Lung (tissue), 12 donors: ENCODE data around the gene STON1. TPM values are rescaled to one million over a fixed set of nuclear protein-coding genes. Genes with fewer than 3 reads are reported as not detected.

ENCODE experiments used
- ATAC-seq: fragments of 200-7000 bp; cut with Tn5 transposase; one replicate; pipeline ENCODE4 v1.9.1; 2020; ENCODE audit warnings: moderate number of reproducible peaks; ENCODE audit not compliant: insufficient read depth, low FRiP score
- DNase-seq, 3 donors: peaks; one replicate each; pipeline ENCODE4 v3.0.0-alpha.2; 2013 to 2017
- H3K27ac ChIP-seq, 2 donors: one replicate each; pipeline ENCODE4 v1.5.1; 2013; ENCODE audit warnings: mild to moderate bottlenecking in 2 of 2, moderate library complexity in 2 of 2, control low read depth in 1 of 2, inconsistent platforms in 1 of 2, low read depth in 1 of 2, low read length in 1 of 2
- H3K27me3 ChIP-seq, 3 donors: one replicate each; pipeline ENCODE4 v1.5.1; 2013; ENCODE audit warnings: low read length in 2 of 3; ENCODE audit not compliant: control insufficient read depth in 3 of 3, insufficient read depth in 3 of 3
- H3K36me3 ChIP-seq, 4 donors: one replicate each; pipeline ENCODE4 v1.5.1; 2013; ENCODE audit warnings: low read length in 4 of 4, mild to moderate bottlenecking in 1 of 4, moderate library complexity in 1 of 4; ENCODE audit not compliant: control insufficient read depth in 4 of 4, insufficient read depth in 4 of 4
- H3K4me1 ChIP-seq, 5 donors: one replicate each; pipeline ENCODE4 v1.5.1; 2013; ENCODE audit warnings: low read length in 5 of 5, mild to moderate bottlenecking in 2 of 5, moderate library complexity in 1 of 5; ENCODE audit not compliant: control insufficient read depth in 5 of 5, insufficient read depth in 5 of 5
- H3K4me3 ChIP-seq: one replicate; pipeline ENCODE4 v1.5.1; 2013; ENCODE audit warnings: mild to moderate bottlenecking, control low read depth, moderate library complexity
- H3K9ac ChIP-seq, 2 donors: one replicate each; pipeline ENCODE4 v1.5.1; 2013; ENCODE audit warnings: low read length in 2 of 2, control low read depth in 1 of 2; ENCODE audit not compliant: insufficient read depth in 1 of 2
- H3K9me3 ChIP-seq, 4 donors: one replicate each; pipeline ENCODE4 v1.5.1; 2013; ENCODE audit warnings: low read length in 3 of 4, mild to moderate bottlenecking in 1 of 4, moderate library complexity in 1 of 4; ENCODE audit not compliant: control insufficient read depth in 4 of 4, insufficient read depth in 3 of 4
- CTCF ChIP-seq: IDR thresholded peaks from 2 replicates; pipeline ENCODE4 v1.5.1; 2012; ENCODE audit warnings: mild to moderate bottlenecking; ENCODE audit errors: control extremely low read depth, extremely low read depth
- WGBS, 2 donors: extraction: QIAGEN DNeasy Blood & Tissue Kit; methylation state at CpG; one replicate each; pipeline ENCODE4 v1.1.7; 2013; 5-methylcytosine and 5-hydroxymethylcytosine counted together
- polyA plus RNA-seq, 2 donors: library from polyadenylated mRNA; stranded (reverse); fragments of 200-250 nt; gene quantifications; one replicate each; pipeline ENCODE4 v1.2.1, GENCODE V29; 2013
- total RNA-seq, 2 donors: library from RNA; depleted of rRNA in 1 of 2; stranded (reverse); fragments of >200 nt in 1 of 2; gene quantifications; one replicate each; pipeline ENCODE4 v1.2.1, GENCODE V29; 2014 to 2021
- donor health status: control.
- donor health status: control.
- donor health status: Bipolar disorder and iron deficiency.
- donor health status: healthy.
- donor health status: DM: yes; HTN: yes; CAD: no.

Gene STON1
- total and polyA plus RNA-seq, 4 donors: 3.8 to 35.2 (median 10.5) TPM

- peak in 2 of 3 donors; percentile 71 to 76 for DNase-seq
- Histone ChIP-seq H3K4me3 (no peak overlapping the region), H3K9ac (no peak overlapping the region), H3K9me3 (no peaks in the 10 kb centered on the region), H3K27ac (no peak overlapping the region), H3K36me3 (peaks cover 0 to 12% (median 7%) of the 10 kb centered on the region in 4 donors), H3K4me1 (peaks cover 0 to 30% (median 6%) of the 10 kb centered on the region in 5 donors), H3K27me3 (no peaks in the 10 kb centered on the region)
- WGBS, 2 donors: 82 to 88% methylated on average over 4 of the region's 4 CpGs
- ATAC-seq: no peak
- no peak for TF ChIP-seq CTCF
Observed at GRCh38 chr2:48507111-48507510, 22.8 kb upstream of the STON1 start.

- ATAC-seq (peak; percentile 69), DNase-seq (peak in 2 of 3 donors; percentile 74 to 89)
- Histone ChIP-seq H3K27me3 (no peaks in the 10 kb centered on the region), H3K9ac (peak overlapping the region in 1 of 2 donors; percentile 37), H3K4me1 (peaks cover 0 to 32% (median 6%) of the 10 kb centered on the region in 5 donors), H3K36me3 (peaks cover 0 to 12% (median 9%) of the 10 kb centered on the region in 4 donors), H3K27ac (peak overlapping the region in 1 of 2 donors; percentile 86), H3K9me3 (no peaks in the 10 kb centered on the region), H3K4me3 (no peak overlapping the region)
- no peak for TF ChIP-seq CTCF
- WGBS, 2 donors: 35 to 40% methylated on average over 5 of the region's 5 CpGs
Observed at GRCh38 chr2:48508461-48509124, 21.4 kb upstream of the STON1 start.

- no peak for TF ChIP-seq CTCF
- Histone ChIP-seq H3K36me3 (peaks cover 0 to 12% (median 10%) of the 10 kb centered on the region in 4 donors), H3K9me3 (no peaks in the 10 kb centered on the region), H3K4me3 (no peak overlapping the region), H3K27me3 (no peaks in the 10 kb centered on the region), H3K4me1 (peaks cover 0 to 34% (median 6%) of the 10 kb centered on the region in 5 donors), H3K9ac (no peak overlapping the region), H3K27ac (no peak overlapping the region)
- no peak for ATAC-seq
- WGBS, 2 donors: 33 to 65% methylated on average over 3 of the region's 3 CpGs
- no peak for DNase-seq
Observed at GRCh38 chr2:48510329-48510728, 19.6 kb upstream of the STON1 start.
